ENCODE results near the gene TP53I3.
"Not testable (repeated sequence)": the region's sequence is repeated elsewhere in the genome, so short reads cannot be mapped to it uniquely, and the experiment has no call there.

The TP53I3 gene

GRCh38 chr2:24054366-24055010 lies 30.1 kb downstream of the TP53I3 start:
- no peak for DNase-seq (ENCODE audit: low read depth in 2 of 2)

GRCh38 chr2:24052951-24053350 lies 31.7 kb downstream of the TP53I3 start:
- no peak for DNase-seq (ENCODE audit: low read depth in 2 of 2)

GRCh38 chr2:24051833-24052232 lies 32.8 kb downstream of the TP53I3 start:
- DNase-seq (ENCODE audit: low read depth in 2 of 2), result no peak

DNA sequence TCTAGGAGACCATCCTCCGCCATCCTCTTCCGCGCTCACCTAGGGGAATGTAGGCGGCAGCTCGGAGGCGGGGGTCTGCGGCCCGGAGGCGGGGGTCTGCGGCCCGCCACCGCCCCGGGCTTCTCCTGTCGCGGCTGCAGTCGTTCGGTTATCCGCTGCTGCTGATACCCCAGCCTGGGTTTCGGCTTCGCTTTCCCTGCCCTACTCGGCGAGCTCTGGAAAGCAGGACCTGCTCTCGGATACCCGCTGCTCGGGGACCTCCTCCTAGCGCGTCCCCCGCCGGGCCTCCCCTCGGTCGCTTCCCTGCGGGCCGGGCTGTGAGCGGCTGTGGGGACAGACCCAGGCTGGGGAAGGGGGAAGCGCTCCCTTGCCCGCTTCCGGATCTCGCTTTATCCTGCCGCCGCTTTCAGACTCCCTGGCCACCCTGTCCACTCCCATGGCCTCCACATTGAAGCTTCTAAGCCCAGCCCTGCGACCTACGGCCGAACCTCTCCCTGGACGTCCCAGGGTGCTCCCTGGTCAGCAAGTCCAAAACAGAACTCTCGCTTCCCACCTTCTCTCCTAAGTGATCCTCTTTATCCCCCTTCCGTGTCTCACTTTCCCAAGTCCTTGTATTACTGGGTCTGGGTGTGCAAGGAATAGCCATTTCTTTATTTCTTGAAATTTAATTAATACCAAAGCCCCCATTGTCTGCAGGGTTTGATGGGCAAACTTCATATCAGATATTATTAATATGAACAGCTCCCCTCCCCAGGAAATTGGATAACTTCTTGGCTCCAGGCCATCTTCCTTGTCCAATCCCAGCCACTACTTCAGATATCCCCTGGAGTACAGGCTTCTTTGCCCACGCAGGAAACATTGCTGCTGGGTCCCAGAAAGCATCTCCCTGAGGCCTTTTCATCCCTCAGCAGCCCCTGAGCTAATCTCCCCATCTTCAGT lies 34.3 kb downstream of the TP53I3 start:
- no peak for DNase-seq (ENCODE audit: low read depth in 2 of 2)

DNA sequence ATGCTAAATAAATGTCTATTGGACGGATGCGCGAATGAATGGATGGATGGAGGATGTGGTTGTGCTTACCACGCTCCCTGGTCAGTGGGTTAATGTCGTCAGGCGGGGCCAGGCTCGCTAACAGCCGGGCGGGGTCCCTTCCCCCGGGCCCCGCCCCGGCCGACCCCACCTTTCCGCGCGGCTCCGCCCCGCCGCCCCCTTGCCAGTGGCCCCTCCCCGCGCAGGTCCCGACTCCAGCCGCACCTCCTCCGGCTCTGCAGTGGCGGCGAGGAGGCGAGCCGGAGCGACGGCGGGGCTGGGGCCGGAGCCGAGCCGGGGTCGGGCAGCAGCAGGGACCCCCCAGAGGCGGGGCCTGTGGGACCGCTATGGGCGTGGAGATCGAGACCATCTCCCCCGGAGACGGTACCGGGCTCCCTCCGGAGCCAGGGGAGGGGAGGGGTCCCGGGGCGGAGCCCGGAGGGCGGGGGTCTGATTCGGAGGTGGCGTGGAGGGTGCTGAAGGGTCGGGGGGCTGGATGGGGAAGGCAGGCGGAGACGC lies 35.1 kb downstream of the TP53I3 start, which contains the start of gene FKBP1B:
FKBP1B (plus strand) TSS at position 257 of the 537 bp plus-strand sequence; CDS start at position 366, 109 bp downstream.
- DNase-seq (ENCODE audit: low read depth in 2 of 2), result peak in 1 of 2 donors; percentile 48

DNA sequence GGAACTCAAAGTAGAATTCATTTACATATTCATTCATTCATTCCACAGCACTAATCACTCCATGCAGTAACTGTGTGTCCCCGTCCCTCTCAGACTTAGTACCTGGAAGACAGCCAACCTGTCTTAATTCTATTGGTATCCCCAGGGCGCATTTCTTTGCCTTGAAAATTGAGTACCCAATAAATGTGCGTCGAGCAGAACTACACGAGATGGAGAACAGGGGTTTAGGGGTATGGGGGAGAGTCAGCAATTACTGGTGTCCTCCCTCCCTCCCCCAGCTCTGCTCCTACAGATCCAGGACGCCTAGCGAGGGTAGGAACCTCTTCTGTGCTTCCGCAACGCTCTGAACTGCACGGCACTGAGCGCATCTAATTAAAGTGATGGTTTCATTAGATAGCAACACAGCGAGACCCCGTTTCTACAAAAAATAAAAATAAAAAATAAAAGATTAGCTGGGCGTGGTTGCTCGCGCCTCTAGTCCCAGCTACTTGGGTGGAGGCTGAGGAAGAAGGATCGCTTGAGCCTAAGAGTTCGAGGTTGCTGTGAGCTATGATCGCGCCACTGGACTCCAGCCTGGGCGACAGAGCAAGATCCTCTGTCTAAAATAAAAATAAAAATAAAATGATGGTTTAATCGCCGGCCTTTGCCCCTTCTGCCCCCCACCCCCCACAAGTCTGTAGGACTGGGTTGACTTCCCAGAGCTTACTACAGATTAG lies 35.7 kb downstream of the TP53I3 start:
- DNase-seq (ENCODE audit: low read depth in 2 of 2), result no peak

DNA sequence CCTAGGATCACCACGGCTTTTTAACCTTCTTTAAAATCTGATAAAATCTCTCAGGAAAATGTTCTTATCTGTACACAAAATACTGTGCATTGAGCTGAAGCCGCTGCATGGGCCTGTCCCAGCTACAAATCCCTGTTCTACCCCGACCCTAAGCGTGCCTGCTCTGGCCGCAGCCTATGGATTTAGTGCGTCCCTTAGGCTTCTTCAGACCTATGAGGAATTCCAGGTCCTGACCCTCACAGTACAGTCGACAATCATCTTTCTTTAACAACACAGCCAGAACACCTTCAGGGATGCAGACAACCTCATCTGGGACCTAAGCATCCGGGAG lies 37.0 kb downstream of the TP53I3 start:
- no peak for DNase-seq (ENCODE audit: low read depth in 2 of 2)

GRCh38 chr2:24046930-24047702 lies 37.5 kb downstream of the TP53I3 start, which contains the start of gene WDCP:
TSS of gene WDCP (minus strand) at chr2:24047391. CDS start at chr2:24039494, 7,897 bp downstream.
- peak; percentile 88 for DNase-seq (ENCODE audit: low read depth in 2 of 2)

- DNase-seq (ENCODE audit: low read depth in 2 of 2), result no peak
These were observed 38.1 kb downstream of the TP53I3 start for GRCh38 chr2:24046599-24046929.

DNA sequence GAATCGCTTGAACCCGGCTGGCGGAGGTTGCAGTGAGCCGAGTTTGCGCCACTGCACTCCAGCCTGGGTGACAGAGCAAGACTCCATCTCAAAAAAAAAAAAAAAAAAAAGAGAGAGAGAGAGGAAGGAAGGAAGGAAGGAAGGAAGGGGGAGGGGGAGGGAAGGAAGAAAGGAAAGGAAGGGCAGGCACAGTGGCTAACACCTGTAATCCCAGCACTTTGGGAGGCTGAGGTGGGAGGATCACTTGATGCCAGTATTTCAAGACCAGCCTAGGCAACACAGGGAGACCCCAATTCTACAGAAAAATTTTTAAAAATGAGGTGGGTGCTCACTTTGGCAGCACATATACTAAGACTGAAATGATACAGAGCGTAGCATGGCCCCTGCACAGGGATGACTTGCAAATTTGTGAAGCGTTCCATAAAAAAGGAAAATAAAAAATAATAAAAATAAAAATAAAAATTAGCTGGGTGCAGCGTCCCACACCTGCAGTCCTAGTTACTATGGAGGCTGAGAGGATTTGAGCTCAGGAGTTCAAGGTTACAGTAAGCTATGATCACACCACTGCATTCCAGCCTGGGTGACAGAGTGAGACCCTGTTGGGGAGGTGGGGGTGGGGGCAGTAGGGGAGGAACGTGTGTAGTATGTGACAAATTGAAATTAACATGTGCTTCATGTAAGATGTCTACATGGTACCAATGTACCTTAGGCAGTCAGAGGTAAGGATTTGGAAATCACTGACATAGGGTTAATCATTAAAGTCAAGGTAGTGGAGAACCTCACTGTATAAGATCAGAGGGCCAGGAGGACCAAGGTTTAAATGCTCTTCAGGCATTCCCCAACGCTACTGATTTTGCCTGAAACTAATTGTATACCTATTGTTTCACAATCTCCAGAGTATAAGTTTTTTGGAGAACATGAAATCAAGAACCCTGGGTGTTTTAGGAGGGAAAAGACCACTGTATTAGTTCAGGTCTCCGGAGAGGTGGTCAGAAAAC lies 38.8 kb downstream of the TP53I3 start:
- DNase-seq (ENCODE audit: low read depth in 2 of 2), result no peak

GRCh38 chr2:24043133-24043532 lies 41.5 kb downstream of the TP53I3 start:
- DNase-seq (ENCODE audit: low read depth in 2 of 2), result not testable (repeated sequence)

DNA sequence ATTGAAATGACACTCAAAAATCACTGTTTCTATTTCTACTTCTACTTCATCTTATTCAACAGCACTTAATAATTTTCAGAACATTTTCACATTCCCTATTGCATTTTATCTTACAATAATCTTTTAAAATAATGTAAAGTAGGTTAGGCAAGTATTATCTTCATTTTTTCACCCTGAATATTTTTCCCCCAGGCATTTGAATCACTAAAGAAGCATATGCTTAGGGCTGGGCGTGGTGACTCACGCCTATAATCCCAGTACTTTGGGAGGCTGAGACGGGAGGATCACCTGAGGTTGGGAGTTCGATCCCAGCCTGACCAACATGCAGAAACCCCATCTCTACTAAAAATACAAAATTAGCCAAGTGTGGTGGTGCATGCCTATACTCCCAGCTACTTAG lies 44.1 kb downstream of the TP53I3 start:
- DNase-seq (ENCODE audit: low read depth in 2 of 2), result no peak

DNA sequence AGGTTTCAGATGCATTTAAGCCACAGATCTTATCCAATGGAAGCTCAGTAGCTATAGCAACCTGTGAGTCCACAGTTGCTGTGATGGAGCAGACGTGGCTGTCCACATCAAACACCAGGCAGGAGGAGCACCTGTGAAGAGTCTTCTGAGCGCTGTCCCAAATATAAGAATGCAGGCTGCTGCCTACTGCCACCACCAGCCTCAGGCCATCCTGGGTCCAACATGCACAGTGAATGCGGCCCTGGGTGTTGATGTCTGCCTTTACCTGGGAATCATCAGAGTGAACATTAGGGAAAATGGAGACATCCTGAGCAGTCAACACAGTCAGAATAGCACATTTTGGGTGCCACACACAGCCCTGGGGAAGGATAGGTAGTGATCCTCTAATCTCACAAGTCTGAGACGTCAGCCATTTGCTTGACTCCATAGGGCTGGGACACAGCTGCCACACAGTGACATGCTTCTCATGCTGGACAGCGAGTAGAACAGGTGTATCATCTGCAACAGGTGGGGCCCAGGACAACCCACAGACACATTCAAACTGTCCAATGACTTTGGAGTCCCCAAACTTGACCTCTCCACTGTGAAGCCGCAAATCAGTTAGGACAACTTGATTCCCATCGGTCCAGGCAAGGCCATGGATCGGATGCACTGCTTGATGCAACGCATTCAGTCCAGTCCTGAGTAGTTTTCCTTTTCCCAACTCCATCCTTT lies 45.7 kb downstream of the TP53I3 start:
- DNase-seq (ENCODE audit: low read depth in 2 of 2), result no peak
